ENCODE data around the gene HEATR1.
A peak's percentile ranks its signal among the peaks of the same experiment; 100 is the strongest.
"Not testable (repeated sequence)": the region's sequence is repeated elsewhere in the genome, so short reads cannot be mapped to it uniquely, and the experiment has no call there.

HEATR1 gene

DNA sequence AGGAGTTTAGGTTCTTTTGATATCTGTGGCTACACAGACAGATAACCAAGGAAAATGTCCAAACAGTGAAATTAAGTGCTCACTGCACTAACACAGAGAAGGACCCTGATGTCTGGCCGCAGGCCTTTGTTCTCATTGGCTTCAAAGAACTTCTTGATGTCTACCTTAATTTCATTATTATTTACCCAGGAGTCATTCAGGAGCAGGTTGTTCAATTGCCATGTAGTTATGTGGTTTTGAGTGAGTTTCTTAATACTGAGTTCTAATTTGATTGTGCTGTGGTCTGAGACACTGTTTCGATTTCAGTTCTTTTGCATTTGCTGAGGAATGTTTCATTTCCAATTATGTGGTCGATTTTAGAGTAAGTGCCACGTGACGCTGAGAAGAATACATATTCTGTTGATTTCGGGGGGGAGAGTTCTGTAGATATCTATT lies 95.7 kb downstream of the HEATR1 start:
- no peak for DNase-seq (ENCODE audit: low spot score)

- DNase-seq (ENCODE audit: low spot score): no peak
Measured at GRCh38 chr1:236507022-236507700, 97.2 kb downstream of the HEATR1 start.

- DNase-seq (ENCODE audit: low spot score): not testable (repeated sequence)
Measured at GRCh38 chr1:236504338-236504737, 100.0 kb downstream of the HEATR1 start.

GRCh38 chr1:236502972-236503639 lies 101.2 kb downstream of the HEATR1 start:
- peak; percentile 86 for DNase-seq (ENCODE audit: low spot score)

DNA sequence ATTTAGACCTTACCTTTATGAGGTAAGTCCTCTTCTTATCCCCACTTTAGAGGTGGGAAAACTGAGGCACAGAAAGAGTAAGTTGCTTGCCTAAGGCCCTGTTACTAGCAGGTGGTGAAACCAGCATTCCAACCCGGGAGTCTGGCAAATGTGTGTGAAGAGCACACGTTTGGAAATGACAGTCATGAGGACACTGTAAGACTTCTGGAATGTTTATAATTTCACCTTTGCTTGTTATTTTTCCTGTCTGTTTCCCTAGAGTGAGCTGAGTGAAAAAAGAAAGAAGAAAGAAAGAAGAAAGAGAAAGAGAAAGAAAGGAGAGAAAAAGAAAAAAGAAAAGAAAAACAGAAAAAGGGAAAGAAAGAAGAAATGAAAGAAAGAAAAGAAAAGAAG lies 101.7 kb downstream of the HEATR1 start:
- peak; percentile 80 for DNase-seq (ENCODE audit: low spot score)

- DNase-seq (ENCODE audit: low spot score): no peak
Measured at GRCh38 chr1:236501093-236501492, 103.2 kb downstream of the HEATR1 start.

All from kidney tubule cell (primary cell).